Measurements from ENCODE around the gene ASPSCR1.

ASPSCR1 gene, protein sequence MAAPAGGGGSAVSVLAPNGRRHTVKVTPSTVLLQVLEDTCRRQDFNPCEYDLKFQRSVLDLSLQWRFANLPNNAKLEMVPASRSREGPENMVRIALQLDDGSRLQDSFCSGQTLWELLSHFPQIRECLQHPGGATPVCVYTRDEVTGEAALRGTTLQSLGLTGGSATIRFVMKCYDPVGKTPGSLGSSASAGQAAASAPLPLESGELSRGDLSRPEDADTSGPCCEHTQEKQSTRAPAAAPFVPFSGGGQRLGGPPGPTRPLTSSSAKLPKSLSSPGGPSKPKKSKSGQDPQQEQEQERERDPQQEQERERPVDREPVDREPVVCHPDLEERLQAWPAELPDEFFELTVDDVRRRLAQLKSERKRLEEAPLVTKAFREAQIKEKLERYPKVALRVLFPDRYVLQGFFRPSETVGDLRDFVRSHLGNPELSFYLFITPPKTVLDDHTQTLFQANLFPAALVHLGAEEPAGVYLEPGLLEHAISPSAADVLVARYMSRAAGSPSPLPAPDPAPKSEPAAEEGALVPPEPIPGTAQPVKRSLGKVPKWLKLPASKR

DNA sequence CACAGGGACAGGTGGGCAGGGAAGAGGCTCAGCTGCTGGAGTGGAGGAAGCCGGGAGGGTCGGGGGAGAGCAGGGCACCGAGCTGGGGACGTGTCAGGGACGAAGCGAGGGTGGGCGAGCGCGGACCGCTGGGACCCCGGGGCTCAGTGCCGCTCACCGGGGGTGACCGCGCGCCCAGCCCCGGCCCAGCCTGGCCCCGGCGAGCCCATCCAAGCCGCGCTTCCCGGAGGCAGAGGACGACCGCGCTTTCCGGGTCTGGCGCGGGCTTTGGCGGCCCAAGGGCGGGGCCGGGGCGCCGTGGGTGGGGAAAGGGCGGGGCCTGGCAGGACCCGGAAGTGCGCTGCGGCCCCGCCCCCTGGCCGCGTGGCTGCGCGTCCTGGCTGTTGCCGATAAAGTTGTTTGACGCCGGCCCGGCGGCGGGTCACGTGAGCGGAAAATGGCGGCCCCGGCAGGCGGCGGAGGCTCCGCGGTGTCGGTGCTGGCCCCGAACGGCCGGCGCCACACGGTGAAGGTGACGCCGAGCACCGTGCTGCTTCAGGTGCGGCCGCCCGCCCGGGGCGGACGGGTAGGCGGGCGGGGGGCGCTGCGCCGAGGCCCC, at the start of gene ASPSCR1:
Gene ASPSCR1, plus strand, starts transcription at position 419 of the 598 bp plus-strand sequence. Its CDS starts 18 bp downstream, at position 437.
- DNase-seq: peak; percentile 82

DNA sequence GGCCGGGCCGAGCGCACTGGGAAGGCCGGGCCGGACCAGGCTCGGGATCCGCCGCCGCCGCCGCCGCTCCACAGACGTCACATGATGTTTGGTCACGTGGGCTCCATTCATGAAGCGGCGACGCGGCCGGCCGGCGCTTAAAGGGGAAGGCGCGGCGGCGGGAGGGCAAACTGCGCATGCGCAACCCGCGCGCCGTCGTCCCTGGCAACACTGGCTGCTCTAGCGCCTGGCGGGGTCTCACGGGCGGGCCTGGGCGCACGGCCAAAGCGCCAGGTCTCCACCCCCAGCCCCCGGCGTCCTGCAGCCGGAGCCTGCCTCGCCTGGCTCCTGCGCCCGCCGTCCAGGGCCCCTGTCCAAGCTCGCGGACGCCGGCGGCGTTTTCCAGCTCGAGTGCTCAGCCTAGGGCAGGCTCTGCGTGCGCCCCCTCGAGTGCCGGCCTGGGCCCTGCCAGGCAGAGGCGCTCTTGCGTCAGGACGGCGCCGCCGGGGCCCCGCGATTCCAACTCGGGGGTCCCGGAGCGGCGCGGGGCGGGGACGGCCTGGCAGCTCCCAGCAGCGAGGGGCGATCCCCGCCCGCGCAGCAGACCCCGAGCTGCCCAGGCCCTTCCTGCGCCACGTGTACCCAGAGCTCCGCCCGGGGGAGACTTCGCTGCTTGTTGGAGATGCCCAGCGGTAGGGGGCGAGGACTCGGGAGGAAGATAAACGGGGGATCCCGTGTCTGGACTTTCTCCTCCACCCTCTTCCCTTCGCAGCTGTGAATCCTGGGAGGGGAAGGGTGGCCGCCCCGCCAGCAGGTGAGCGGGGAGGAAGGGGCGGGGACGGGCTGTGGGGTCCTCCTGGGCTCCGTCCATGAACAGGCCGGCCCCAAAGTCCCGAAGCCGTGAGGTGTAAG, 49.5 kb upstream of the ASPSCR1 start, which contains the start of gene MAFG:
Gene MAFG, minus strand, starts transcription at position 83 of the 891 bp plus-strand sequence. CDS start 4,550 bp downstream, outside the sequence.
- peak; percentile 90 for DNase-seq

DNA sequence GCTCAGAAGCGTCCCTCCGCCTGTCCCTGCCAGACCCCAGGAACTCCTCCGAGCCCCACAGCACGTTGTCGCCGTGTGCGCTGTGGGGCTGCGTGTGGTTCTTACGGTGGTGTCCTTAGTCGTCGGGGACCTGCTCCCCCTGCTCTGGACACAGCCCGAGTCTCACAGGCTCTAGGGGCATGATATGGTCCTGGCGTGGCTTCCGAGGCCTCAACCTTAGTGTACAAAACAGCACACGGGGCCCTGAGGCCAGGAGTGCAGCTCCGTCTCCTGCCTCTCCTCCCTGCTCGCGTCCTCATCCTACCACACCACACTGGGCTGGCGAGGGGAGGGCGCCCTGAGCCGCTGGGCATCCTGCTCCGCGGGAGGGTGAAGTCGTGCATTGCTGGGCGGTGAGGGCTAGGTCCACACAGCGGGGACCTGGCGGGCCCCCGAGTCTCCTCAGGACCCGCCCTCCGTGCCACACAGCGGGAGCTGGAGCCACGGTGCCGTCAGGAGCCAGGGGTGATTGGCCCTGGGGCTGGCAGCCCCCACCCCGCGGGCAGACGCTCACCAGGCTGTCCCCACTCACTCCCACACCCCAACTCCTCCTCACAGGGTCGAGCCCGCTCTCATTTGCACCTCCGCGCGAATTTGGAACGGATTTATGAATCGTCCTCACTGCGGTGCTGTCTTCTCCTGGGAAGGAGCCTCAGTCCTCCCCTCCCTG, 48.7 kb upstream of the ASPSCR1 start:
- DNase-seq: no peak

DNA sequence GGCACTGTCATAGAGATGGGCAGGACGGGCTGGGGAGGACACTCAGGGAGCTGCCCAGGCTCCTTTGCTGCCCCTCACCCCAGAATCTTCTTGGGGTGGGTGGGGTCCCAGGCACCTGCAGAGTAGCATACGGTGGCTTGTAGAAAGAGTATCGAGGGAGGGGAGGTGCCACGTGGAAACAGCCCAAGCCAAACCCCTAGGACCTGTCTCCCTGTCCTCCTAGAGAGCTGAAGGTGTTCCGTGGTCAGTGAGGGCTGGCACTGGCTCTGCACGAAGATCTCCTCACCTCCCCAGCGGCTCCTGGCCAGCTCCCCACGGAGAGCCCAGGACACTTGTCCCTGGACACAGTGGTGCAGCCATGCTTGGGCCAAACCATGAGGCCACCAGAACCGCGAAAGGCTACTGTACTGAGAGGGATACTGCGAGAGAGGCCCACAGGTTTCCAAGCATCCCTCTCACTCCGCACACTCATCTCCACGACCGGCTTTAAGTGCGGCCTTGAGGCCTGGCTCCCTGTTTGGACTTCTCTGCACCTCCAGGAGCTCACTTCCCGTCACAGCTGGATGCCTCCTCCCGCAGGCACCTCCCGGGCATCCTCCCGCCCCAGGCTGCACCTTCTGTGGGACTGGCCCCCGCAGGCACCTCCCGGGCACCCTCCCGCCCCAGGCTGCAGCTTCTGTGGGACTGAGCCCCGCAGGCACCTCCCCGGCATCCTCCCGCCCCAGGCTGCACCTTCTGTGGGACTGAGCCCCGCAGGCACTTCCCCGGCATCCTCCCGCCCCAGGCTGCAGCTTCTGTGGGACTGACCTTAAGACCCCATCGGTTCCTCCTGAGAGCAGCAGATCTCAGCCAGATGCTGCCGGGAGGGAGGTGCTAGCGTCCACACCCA, 47.9 kb upstream of the ASPSCR1 start:
- DNase-seq: no peak

DNA sequence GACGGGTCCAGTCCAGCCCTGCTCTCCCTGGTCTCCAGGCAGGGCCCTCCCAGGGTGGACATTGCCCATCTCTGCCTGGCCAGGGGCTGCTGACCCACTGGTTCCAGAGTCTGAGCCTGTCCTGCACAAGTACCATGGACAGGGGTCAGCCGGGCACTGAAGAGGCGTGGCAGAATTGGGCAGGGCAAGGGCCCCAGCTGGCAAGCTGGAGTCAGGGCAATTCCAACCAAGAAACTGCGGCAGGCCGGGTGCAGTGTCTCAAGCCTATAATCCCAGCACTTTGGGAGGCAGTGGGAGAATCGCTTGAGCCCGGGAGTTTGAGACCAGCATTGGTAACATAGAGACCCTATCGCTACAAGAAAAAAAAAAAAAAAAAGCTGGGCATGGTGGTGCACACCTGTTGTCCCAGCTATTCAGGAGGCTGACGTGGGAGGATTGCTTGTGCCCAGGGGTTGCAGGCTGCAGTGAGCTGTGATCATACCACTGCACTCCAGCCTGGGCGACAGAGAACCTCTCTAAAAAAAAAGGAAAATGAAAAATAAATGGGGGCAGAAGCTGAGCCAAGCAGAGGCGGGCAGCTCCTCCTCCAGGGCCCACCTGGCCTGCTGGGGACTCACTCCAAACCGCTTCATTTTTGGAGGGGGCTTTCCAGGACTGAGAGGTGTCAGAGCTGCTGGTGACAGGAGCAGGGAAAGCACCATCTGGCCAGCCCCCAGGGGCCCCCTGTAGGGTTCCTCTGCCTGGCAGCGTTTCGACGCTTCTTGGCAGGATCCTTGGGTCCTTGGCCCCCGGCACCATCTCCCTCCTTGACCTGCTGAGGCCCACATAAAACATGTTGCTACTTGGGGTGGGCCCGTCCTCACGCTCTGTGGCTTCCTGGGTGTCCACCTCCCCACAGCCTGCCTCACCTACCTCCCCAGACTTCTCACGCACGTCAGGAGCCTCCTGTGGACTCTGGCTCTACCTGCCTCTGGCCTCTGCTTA, 47.0 kb upstream of the ASPSCR1 start:
- no peak for DNase-seq

DNA sequence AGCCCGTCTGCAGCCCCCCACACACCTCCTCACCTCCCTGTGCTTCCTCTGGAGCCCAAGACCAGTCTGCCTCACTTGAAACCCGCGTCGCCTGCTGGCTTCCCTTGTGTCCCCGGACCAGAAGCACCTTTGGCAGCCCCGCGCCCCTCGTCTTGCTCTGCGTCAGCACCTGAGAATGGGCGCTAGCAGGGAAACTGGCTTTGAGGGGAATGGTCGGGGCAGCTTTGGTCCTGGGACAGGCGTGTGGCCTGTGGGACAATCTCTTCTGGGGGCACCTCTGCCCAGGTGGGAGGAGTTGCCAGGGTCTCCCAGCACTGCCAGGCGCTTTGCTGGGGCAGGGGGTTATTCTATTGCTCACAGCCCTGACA, 46.3 kb upstream of the ASPSCR1 start:
- DNase-seq: no peak

DNA sequence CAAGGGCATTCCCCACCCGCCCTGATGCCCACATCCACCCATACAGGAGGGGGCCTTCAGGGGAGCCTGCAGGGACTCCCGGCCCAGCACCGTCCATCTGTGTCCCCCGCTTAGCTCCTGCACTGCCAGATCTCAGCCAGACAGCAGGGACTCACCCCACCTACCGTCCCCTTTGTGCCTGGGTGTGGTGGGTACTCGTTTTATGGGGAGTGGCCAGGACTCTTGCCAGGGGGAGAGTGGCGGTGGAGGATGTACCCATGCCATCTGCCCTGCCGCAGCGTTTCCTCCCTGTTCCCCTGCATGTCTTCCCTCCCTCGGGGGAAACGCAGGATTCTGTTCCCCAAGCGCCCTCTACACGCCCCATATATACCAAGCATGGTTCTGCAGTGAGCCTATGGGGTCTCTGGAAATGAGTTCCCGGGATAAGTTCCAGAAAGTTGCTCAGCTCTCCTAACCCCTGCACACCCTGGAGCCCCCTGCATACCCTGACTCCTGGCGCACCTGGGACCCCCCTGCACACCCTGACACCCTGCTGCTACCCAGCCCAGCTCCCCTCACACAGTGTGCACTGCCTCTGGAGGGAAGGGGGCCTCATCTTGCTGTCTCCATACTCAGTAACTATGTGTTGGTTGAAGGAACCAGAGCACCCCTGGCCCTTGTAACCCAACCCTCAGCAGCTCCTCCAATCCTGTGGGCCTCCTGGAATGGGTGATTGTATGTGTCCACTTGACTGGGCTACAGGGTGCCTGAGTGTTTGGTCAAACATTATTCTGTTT, 45.7 kb upstream of the ASPSCR1 start:
- no peak for DNase-seq

DNA sequence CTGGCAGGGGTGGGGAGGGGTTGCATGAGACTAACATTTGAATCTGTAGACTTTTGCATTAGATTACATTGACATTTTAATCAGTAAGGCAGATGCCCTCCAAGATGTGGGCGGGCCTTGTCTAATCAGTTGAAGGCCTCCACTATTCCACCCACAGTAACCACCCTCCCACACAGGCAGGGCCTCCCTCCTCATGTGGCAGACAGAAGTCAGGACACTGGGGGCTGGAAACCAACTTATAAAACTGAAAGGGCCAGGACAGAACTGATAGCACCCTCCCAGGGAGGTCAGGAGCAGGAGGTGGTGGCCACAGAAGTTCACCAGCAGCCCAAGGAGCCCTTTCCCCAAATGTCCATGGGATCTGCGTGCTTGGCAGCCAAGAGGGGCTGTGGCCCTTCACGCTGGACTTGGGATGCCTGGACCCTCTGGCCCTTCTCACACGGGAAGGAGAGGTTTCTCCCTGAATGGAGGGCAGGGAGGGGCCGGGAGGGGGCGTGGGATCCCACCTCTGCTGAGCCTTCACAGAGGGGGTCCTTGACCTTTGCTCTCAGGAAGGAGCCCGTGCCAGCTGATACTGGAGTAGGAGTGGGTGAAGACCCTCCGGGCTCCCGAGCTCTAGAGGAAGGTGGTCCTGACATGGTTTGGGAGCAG, 45.0 kb upstream of the ASPSCR1 start:
- no peak for DNase-seq

DNA sequence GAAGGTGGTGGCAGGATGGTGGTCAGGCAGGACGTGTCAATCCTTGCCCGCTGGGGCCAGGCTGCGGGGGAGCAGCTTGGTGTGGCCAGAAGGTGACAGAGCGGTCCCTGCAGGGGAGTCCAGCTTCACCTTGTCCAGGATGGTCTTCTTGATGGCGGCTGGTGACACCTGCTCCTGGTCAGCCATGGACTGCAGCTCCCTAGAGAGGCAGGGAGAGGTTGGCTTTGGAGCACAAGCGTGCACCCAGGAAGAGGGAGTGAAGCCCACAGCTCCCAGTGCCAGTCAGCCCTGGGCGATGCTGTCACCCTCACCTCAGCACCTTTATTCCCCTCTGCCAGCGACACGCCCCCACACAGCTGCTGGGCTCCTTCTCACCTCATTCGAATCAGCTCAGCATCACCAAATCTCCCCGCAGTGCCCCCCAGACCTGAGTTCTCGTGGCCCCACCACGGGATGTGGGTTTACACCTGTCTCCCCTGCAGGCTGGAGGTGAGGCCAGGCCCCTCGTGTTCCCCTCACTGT, 44.2 kb upstream of the ASPSCR1 start:
- no peak for DNase-seq

DNA sequence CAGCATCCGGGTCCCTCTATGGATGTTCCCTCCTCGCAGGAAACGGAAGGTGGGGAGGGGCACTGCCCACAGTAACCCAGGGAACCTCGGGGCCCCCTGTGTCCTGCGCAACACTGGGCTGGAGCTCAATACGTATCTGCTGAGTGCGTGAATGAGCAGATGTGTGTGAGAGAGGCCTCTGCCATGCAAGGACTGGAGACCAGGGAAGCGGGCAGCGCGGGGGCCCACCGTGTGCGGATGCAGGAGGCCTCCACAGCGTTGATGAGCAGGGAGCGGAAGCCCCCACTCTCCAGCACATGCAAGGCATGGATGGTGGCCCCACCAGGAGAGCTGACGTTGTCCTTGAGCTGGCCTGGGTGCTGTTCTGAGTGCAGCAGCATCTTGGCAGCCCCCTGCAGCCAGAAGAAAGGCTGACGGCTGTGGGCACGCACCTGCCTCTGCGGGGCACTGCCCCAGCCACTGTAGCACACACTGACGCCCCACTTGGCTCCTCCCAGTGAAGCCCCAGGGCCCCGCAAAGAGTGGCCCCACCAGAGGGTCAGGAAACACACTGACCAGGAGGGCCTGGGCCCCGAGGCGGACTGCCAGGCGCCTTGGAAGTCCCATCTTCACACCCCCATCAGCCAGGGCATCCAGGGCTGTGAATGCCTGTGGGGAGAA, 43.2 kb upstream of the ASPSCR1 start:
- no peak for DNase-seq

DNA sequence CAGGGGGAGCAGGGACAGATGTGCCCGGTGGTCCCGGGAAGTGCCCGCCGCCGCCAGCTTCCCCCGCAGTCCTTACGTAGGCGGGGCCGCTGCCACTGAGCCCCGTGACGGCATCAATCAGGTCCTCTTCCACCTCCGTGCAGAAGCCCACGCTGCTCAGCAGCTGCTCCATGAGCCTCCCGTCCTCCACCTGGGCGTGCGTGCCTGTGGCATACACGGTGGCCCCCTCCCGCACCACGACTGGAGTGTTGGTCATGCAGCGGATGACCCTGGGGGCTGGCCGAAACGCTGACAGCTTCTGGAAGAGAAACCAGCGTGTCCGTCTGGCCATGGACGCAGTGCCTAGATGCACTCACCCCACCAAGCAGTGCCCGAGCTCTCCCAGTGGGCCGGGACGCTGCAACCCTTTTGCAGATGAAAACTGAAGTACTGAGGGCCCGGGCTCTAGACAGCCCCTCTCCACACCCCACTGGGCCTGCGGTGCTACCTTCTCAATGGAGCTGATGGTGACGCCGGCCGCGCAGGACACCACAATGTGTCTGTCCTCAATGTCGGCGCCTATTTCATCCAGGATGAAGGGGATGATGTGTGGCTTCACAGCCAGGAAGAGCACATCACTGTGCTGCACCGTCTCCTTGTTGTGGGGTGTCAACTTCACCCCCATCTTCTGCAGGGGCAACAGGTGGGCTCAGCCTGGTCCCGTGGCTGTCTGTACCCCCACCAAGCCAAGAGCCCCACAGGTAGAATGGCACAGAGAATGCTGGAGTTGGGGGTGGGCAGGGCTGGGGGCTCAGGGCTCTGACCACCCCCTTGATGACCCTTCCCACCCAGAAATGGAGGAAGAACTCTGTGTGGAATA, 42.4 kb upstream of the ASPSCR1 start:
- DNase-seq: no peak

DNA sequence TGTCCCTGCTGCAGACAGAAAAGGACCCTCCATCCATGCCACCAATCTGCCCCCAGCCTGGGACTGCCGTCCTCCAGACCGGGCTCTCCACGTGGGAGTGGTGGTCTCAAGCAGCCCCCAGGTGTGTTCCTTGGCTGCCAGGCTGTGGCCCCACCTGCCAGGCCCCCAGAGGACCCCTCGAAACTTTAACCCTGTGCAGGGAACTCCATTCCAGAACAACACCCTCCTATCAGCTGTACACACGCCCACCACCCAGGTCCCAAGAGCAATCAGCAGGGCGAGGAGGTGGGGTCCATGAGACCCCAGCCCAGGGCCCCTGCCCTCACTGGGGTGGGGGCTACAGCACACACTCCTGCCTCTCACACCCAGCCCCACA, 41.7 kb upstream of the ASPSCR1 start:
- DNase-seq: no peak

DNA sequence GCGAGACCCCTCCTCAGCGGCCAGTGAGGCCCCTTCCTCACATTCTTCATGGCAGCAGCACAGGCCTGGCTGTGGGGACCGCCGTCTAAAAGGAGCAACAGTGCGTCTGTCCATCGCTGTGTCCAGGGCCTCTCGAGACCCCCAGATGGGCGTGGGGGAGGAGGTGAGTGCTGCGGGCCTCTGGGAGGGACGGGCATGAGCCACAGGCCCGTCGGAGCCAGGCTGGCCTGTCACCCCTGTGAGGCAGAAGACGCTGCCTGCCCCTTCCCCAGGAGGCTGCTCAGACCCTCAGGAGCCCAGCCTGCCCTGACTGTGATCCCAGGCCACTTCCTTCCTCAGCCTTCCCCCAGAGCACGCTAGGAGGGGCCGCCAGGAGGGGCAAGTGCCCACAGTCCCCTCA, 38.2 kb upstream of the ASPSCR1 start:
- no peak for DNase-seq

DNA sequence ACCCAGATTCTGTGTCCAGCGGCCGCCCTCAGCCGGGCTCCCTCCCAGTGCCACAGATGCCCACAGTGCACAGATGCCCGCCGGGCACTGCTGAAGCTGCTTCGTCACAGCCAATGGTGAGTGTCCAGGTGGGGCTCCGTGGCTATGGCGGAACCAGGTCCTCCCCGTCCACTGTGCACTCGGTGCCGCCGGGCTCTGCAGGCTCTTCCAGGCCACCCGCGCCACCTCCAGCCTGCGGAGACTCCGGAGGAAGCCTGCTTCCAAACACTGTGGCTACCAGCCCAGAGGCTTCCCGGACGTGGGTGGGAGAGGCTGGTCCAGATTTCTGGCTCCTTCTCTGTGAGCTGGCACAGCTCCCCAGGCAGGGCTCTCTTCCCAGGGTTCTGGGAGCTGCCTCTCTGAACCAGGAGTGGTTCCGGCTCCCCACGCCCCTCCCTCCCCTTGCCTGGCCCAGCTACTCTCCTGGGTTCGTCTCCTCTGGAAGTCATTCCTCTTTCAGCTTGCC, 37.5 kb upstream of the ASPSCR1 start:
- no peak for DNase-seq

DNA sequence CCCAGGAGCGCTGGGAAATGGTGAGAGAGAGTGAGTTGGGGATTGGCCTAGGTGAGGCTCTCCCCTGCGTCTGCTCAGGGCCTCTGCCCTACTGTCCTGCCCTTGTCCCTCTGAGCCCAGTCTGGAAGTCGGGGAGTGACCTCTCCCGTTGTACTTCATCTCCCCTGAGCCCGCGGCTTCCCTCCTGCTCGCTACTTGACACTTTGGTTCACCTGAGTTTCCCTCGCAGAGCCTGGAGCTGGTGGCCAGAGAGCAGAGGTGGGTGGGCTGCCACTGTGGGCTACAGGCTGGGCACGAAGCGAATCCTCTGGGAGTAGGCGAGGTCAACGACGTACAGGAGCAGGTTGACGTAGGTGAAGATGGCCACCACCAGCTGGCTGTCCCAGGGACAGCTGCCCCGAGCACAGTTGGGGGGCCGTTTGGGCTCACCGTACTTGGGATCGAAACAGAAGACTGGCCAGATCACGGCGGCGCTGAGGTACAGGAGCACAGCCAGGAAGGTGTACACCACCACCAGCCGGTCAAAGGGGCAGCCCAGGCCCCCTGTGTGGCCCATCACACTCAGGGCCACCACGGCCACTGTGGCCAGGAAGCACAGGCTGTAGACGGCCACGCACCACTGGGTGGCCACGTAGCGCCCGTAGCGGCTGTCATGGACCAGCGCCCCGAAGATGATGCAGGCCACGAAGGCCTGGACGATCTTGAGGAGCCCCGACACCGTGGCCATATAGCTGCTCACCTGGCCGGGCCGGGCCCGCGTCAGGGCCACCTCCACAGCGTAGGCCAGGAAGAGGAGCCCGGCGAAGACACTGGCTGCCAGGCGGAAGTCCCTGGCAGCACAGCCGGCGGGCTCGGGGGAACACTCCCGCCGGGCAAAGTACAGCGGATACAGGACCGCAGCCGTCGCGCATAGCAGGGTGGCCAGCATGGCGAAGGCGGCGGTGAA, 36.6 kb upstream of the ASPSCR1 start:
- no peak for DNase-seq

Data from NCI-H510A (cell line).